ENCODE data around the gene ADAMTS2.

- no peak for TF ChIP-seq POLR2AphosphoS5 (IDR thresholded peaks at IDR 0.05; ENCODE audit: borderline replicate concordance, low read depth, low read length)
- no peak for TF ChIP-seq EZH2 (IDR thresholded peaks at IDR 0.05)
- no peak for TF ChIP-seq FOXP2 (optimal IDR thresholded peaks at IDR 0.05; ENCODE audit: control extremely low read depth, extremely low read length, insufficient read depth)
Measured at GRCh38 chr5:179143446-179143845, 201.8 kb downstream of the ADAMTS2 start.
